Tibial nerve (tissue), 4 donors: ENCODE measurements around the gene ZNF763. TPM values are rescaled to one million over a fixed set of nuclear protein-coding genes. Genes with fewer than 3 reads are reported as not detected.

Source experiments
- DNase-seq, 2 donors: peaks; one replicate each; pipeline ENCODE4 v3.0.0-alpha.2; 2019; ENCODE audit warnings: low spot score in 2 of 2
- H3K27ac ChIP-seq, 4 donors: fragments of 200-600 bp; sonication (generic) in 3 of 4; one replicate each; pipeline ENCODE4 v1.5.1; 2017 to 2019; ENCODE audit warnings: mild to moderate bottlenecking in 1 of 4
- H3K27me3 ChIP-seq, 2 donors: fragments of 200-600 bp; sonication (generic) in 1 of 2; one replicate each; pipeline versions ENCODE4 v1.5.1 to v1.6.0; 2017 to 2019
- H3K36me3 ChIP-seq, 3 donors: fragments of 200-600 bp; sonication (generic); one replicate each; pipeline ENCODE4 v1.5.1; 2018 to 2019
- H3K4me1 ChIP-seq, 4 donors: fragments of 200-600 bp; sonication (generic) in 3 of 4; one replicate each; pipeline ENCODE4 v1.5.1; 2017 to 2019
- H3K4me3 ChIP-seq, 4 donors: fragments of 200-600 bp; sonication (generic) in 3 of 4; one replicate each; pipeline ENCODE4 v1.5.1; 2017 to 2019; ENCODE audit warnings: mild to moderate bottlenecking in 1 of 4, moderate library complexity in 1 of 4
- H3K9me3 ChIP-seq, 4 donors: fragments of 200-600 bp; sonication (generic) in 3 of 4; one replicate each; pipeline ENCODE4 v1.5.1; 2017 to 2019
- EP300 ChIP-seq, 2 donors: sonication (generic); formaldehyde crosslinking; IDR thresholded peaks; one replicate each; pipeline ENCODE4 v1.6.1; 2017; ENCODE audit warnings: antibody characterized with exemption in 2 of 2, mild to moderate bottlenecking in 1 of 2
- POLR2A ChIP-seq, 2 donors: fragments of 450-650 bp; IDR thresholded peaks; one replicate each; pipeline ENCODE4 v1.6.1; 2017; ENCODE audit warnings: antibody characterized with exemption in 2 of 2, mild to moderate bottlenecking in 2 of 2, moderate library complexity in 2 of 2
- WGBS, 2 donors: methylation state at CpG; one replicate each; pipeline ENCODE4 v1.1.5; 2018; 5-methylcytosine and 5-hydroxymethylcytosine counted together
- total RNA-seq, 4 donors: library from RNA; depleted of rRNA; stranded (reverse); fragments of >200 nt; gene quantifications; one replicate each; pipeline ENCODE4 v1.1.0, GENCODE V29; 2016
- TF ChIP-seq, protein P1 (sequence below), 5 experiments: fragments of 200-600 bp in 3 of 5; fragments of 450-650 bp in 2 of 5; sonication (generic) in 3 of 5; IDR thresholded peaks; one replicate each; pipeline ENCODE4 v1.5.1; 2016 to 2019; ENCODE audit warnings: antibody characterized with exemption in 5 of 5, mild to moderate bottlenecking in 3 of 5, moderate library complexity in 2 of 5

The ZNF763 gene
- total RNA-seq, 4 donors from 2014 or later = 8.2 to 19.0 (median 11.6) TPM

DNA sequence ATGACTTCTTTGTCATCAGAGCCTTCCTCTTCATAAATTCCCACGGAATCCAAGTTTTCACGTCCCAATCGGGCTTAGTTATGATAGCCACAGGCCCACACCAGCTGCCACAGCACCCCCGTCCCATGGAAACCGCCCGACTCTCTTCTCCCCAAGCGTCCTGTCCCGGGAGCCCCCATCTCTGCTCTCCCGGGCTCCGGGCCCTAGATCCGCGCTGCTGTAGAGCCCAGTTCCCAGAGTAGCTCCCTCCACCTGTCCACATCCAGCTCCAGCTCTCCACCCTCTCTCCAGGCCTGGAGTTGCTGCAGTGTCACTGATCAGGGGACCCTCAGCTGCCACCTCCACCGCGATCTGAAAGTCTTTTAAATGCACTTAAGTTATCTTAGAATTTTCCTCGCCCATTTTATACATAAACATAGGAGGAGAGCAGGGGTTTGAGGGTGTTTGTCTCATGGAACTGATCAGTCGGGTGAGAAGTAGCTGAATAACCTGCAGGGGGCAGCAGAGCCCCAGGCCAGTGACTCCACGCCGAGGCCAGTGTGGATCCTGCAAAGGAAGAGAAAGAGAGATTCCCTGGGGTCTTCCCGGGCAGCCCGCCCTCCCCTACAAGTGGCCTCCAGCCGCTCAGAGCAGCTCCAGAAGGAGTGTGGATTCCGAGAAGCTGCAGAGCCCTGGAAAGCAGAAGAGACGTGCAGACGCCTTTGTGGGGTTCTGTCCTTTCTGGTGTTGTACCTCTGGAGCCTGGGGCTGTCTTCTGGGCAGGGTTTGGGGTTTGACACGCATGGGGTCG is 1.1 kb upstream of the ZNF763 start:
- Histone ChIP-seq H3K27ac (peak overlapping the region in 3 of 4 donors; percentile 89 to 99 (median 98)), H3K4me3 (peak overlapping the region in 2 of 4 donors; percentile 16 to 84), H3K4me1 (peaks cover 5 to 22% (median 11%) of the 10 kb centered on the region in 4 donors), H3K27me3 (no peaks in the 10 kb centered on the region), H3K36me3 (no peaks in the 10 kb centered on the region), H3K9me3 (no peaks in the 10 kb centered on the region)
- TF ChIP-seq POLR2A (IDR thresholded peaks at IDR 0.05) (no peak), EP300 (IDR thresholded peaks at IDR 0.05) (no peak)
- TF ChIP-seq, protein P1, sequence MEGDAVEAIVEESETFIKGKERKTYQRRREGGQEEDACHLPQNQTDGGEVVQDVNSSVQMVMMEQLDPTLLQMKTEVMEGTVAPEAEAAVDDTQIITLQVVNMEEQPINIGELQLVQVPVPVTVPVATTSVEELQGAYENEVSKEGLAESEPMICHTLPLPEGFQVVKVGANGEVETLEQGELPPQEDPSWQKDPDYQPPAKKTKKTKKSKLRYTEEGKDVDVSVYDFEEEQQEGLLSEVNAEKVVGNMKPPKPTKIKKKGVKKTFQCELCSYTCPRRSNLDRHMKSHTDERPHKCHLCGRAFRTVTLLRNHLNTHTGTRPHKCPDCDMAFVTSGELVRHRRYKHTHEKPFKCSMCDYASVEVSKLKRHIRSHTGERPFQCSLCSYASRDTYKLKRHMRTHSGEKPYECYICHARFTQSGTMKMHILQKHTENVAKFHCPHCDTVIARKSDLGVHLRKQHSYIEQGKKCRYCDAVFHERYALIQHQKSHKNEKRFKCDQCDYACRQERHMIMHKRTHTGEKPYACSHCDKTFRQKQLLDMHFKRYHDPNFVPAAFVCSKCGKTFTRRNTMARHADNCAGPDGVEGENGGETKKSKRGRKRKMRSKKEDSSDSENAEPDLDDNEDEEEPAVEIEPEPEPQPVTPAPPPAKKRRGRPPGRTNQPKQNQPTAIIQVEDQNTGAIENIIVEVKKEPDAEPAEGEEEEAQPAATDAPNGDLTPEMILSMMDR (IDR thresholded peaks at IDR 0.05) = peak; percentile 78 to 85 (median 84)
- 26% methylated on average over 26 of the region's 26 CpGs for WGBS, 2 donors
- peak; percentile 71 to 83 for DNase-seq

DNA sequence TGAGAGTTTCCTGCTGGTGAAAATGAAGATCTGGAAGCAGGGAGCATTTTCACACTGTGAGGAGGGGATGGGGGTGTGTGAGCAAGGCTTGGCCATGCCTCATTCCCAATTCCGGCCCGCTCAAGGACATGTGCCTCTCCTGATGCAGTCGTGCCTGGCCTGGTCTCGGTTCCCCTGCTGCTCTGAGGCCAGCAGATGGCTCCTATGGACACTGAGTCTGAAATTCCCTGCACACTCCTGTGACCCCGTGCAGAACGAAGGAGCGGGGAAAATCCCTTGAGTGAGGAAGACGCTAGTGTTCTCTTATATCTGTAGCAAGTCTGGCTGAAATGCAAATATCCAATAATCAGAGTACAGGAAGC is 363 bp upstream of the ZNF763 start:
- 2 to 9% methylated on average over 8 of the region's 8 CpGs for WGBS, 2 donors
- Histone ChIP-seq H3K27me3 (no peaks in the 10 kb centered on the region), H3K4me3 (peak overlapping the region; percentile 54 to 95 (median 74)), H3K4me1 (peaks cover 5 to 22% (median 11%) of the 10 kb centered on the region in 4 donors), H3K9me3 (no peaks in the 10 kb centered on the region), H3K27ac (peak overlapping the region; percentile 89 to 99 (median 94)), H3K36me3 (no peaks in the 10 kb centered on the region)
- no peak for TF ChIP-seq POLR2A (IDR thresholded peaks at IDR 0.05)
- TF ChIP-seq, protein P1 (IDR thresholded peaks at IDR 0.05) = peak in 2 of 5 experiments; percentile 16 to 26
- no peak for DNase-seq

DNA sequence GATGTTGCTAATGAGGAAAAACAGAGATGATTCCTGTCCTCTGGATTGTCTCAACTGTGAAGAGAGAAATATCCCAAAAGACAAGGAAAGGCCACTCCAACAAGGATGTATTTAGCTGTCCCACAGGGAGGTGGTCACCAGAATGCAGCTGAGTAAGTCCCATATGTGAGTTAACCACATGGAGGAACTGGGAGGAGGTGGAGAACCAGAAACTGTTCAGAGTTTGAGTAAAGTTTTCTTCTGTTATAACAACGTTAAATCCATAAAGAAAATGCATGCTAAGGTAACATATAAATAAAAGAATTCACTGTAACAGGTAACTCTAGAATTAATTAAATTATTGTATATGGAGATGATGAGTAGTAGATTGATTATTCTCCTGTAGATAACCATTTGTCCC is 5.3 kb downstream of the ZNF763 start:
- Histone ChIP-seq H3K27ac (no peak overlapping the region), H3K27me3 (no peaks in the 10 kb centered on the region), H3K4me3 (no peak overlapping the region), H3K4me1 (peaks cover 0 to 11% (median 0%) of the 10 kb centered on the region in 4 donors), H3K9me3 (peaks cover 0 to 10% (median 0%) of the 10 kb centered on the region in 4 donors), H3K36me3 (peaks cover 0 to 10% (median 0%) of the 10 kb centered on the region in 3 donors)
- TF ChIP-seq POLR2A (IDR thresholded peaks at IDR 0.05) (no peak), EP300 (IDR thresholded peaks at IDR 0.05) (no peak)
- TF ChIP-seq, protein P1 (IDR thresholded peaks at IDR 0.05) = no peak
- DNase-seq = no peak
- WGBS, 2 donors = 65 to 80% methylated on average over 1 of the region's 1 CpG

DNA sequence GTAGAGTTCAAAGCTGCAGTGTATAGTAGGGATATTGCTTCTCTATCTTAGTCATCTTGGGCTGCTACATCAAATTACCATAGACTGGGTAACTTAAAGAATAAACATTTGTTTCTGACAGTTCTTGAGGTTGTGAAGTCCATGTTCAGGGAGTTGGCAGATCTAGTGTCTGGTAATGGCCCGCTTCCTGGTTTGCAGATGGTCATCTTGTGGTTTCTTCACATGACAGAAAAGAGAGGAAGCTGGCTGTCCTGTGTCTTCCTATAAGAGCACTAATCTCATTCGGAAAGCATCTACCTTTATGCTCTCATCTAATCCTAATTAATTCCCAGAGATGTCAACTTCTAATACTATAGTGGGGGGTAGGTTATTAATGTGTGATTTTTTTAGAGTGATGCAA is 6.2 kb downstream of the ZNF763 start:
- WGBS, 2 donors = 82 to 87% methylated on average over 2 of the region's 2 CpGs
- TF ChIP-seq, protein P1 (IDR thresholded peaks at IDR 0.05) = no peak
- TF ChIP-seq POLR2A (IDR thresholded peaks at IDR 0.05) (no peak), EP300 (IDR thresholded peaks at IDR 0.05) (no peak)
- peaks cover 0 to 3% (median 0%) of the 10 kb centered on the region in 4 donors for H3K4me1 ChIP-seq
- H3K9me3 ChIP-seq = peaks cover 0 to 17% (median 0%) of the 10 kb centered on the region in 4 donors
- H3K36me3 ChIP-seq = peaks cover 0 to 17% (median 0%) of the 10 kb centered on the region in 3 donors
- no peak overlapping the region for H3K4me3 ChIP-seq
- no peak for DNase-seq
- H3K27me3 ChIP-seq = no peaks in the 10 kb centered on the region
- H3K27ac ChIP-seq = no peak overlapping the region
